Glutamatergic neuron (in vitro differentiated cells): ENCODE data around the gene CHST11. TPM values are rescaled to one million over a fixed set of nuclear protein-coding genes. Genes with fewer than 3 reads are reported as not detected.

Experiments
- DNase-seq: peaks from one replicate; pipeline ENCODE4 v3.0.0; 2022
- H3K27ac Mint-ChIP-seq: one replicate; pipeline ENCODE4 v1.8.0; 2020; ENCODE audit warnings: mild to moderate bottlenecking, mixed read lengths, inconsistent platforms; ENCODE audit not compliant: unreplicated experiment
- H3K27me3 Mint-ChIP-seq: one replicate; pipeline ENCODE4 v1.8.0; 2020; ENCODE audit warnings: mild to moderate bottlenecking, moderate library complexity, mixed read lengths, inconsistent platforms; ENCODE audit not compliant: unreplicated experiment
- H3K36me3 Mint-ChIP-seq: one replicate; pipeline ENCODE4 v1.8.0; 2020; ENCODE audit warnings: mild to moderate bottlenecking, mixed read lengths, inconsistent platforms; ENCODE audit not compliant: unreplicated experiment
- H3K4me1 Mint-ChIP-seq: one replicate; pipeline ENCODE4 v1.8.0; 2020; ENCODE audit warnings: mild to moderate bottlenecking, low read depth, mixed read lengths, inconsistent platforms; ENCODE audit not compliant: unreplicated experiment
- H3K4me3 Mint-ChIP-seq: one replicate; pipeline ENCODE4 v1.8.0; 2020; ENCODE audit warnings: mild to moderate bottlenecking, mixed read lengths, inconsistent platforms; ENCODE audit not compliant: unreplicated experiment
- H3K9me3 Mint-ChIP-seq: one replicate; pipeline ENCODE4 v1.8.0; 2020; ENCODE audit warnings: mild to moderate bottlenecking, moderate library complexity, mixed read lengths, inconsistent platforms; ENCODE audit not compliant: unreplicated experiment
- CTCF ChIP-seq: fragments of 200-600 bp; sonication (generic); IDR thresholded peaks from one replicate; pipeline ENCODE4 v1.5.0; 2021; ENCODE audit not compliant: partially characterized antibody, unreplicated experiment
- total RNA-seq: library from RNA; stranded (reverse); fragmentation: NEBNext Ultra II Directional; extraction: Animal tissue kit (Norgen Biotek cat#: 25700); gene quantifications from one replicate; pipeline ENCODE4 v1.2.1, GENCODE V29; 2021; ENCODE audit not compliant: unreplicated experiment

The CHST11 gene
- total RNA-seq, 1 donor from 2014 or later: 11.5 TPM

DNA sequence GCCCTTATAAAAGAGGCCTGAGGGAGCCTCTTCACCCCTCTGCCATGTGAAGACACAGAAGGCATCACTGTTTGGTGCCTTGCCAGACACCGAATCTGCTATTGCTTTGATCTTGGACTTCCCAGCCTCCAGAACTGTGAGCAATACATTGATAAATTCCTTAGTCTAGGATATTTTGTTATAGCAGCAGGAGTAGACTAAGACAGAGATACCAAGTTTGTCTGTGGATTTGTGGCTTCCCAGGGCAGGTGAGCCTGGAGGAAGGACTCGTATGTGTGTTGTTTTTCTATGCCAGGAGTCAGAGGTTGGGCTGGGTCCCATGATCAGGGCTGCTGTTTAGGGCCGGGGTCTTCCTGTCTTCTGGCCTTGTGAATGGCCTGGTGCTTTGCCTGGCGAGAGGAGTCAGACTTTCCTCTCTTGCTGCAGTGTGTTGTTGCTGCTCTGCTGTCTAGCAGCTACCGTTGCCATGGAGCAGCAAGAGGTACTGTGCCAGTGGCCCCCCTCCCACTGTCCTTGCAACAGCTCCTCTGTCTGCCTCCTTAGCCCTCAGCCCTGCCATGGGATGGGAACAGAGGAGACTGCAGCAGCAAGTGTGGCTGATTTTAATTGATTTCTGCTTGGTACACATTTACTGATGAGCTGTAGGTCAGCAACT lies 111.2 kb downstream of the CHST11 start:
- H3K4me1 Mint-ChIP-seq: no peaks in the 10 kb centered on the region
- H3K27ac Mint-ChIP-seq: no peak overlapping the region
- peaks cover 15% of the 10 kb centered on the region for H3K36me3 Mint-ChIP-seq
- peaks cover 2% of the 10 kb centered on the region for H3K9me3 Mint-ChIP-seq
- DNase-seq: no peak
- H3K4me3 Mint-ChIP-seq: no peak overlapping the region
- H3K27me3 Mint-ChIP-seq: peaks cover 9% of the 10 kb centered on the region
- TF ChIP-seq CTCF: no peak

- peaks cover under 1% of the 10 kb centered on the region for H3K9me3 Mint-ChIP-seq
- no peaks in the 10 kb centered on the region for H3K4me1 Mint-ChIP-seq
- peaks cover 11% of the 10 kb centered on the region for H3K36me3 Mint-ChIP-seq
- H3K27ac Mint-ChIP-seq: no peak overlapping the region
- peaks cover 7% of the 10 kb centered on the region for H3K27me3 Mint-ChIP-seq
- no peak overlapping the region for H3K4me3 Mint-ChIP-seq
- TF ChIP-seq CTCF: no peak
- no peak for DNase-seq
Measured at GRCh38 chr12:104568487-104568868, 111.7 kb downstream of the CHST11 start.

DNA sequence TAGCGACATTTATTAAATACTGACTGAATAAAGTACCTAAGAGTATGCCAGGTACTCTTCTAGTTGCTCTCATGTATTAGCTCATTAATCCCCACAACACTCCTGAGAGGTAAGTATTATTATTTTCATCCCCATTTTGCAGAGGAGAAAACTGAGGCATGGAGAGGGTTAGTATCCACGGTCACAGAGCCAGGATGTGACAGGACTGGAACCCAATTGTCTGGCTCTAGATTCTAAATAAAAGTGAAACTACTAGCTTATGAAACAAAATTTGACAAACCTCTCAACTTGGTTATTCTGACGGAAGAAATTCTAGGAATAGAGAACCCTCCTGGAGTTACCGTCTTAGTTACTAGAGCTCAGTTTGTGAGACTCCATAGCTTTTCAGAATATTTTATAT lies 112.2 kb downstream of the CHST11 start:
- no peaks in the 10 kb centered on the region for H3K4me1 Mint-ChIP-seq
- no peak overlapping the region for H3K4me3 Mint-ChIP-seq
- peaks cover 6% of the 10 kb centered on the region for H3K27me3 Mint-ChIP-seq
- TF ChIP-seq CTCF: no peak
- peaks cover 10% of the 10 kb centered on the region for H3K36me3 Mint-ChIP-seq
- peaks cover 2% of the 10 kb centered on the region for H3K9me3 Mint-ChIP-seq
- H3K27ac Mint-ChIP-seq: no peak overlapping the region
- DNase-seq: no peak

DNA sequence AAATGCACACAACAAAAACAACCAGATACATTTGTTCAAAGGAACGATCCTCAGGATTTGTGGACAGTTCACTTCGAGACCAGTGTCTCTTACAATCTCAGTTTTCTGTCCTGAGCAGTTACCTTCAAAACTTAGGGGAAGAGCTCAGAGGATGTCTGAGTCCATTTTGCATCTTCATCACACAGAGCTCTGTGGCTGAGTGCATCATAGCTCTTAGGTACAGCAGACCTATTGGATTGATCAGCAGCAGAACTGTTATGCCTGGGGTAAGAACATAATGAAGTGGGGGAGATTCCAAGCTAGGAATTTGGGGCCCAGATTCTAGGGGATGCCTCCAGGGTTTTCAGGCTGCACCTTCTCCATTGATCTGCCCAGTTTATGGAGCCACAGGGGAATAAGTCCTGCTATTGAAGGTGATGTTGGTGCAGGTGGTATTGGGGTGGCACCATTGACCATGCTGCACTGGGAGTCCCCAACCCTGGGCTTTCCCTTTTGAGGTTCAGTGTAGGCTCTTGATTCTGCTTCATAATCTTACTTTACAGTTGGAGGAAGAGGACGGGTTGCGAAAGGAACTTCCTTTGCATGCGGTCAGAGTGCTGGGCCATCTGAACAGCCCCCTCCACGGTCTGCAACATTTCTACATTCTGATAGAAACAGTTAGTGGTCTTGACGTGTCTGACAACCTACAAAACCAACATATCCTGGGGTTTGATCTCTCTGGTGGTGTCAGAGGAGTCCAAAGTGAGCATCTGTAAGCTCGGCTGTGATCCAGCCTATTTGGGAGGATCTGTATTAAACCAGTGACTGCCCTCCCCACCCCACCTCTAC lies 112.8 kb downstream of the CHST11 start:
- Mint-ChIP-seq H3K4me1 (no peaks in the 10 kb centered on the region), H3K4me3 (no peak overlapping the region), H3K9me3 (peaks cover 2% of the 10 kb centered on the region), H3K27me3 (peaks cover 4% of the 10 kb centered on the region), H3K36me3 (peaks cover 8% of the 10 kb centered on the region), H3K27ac (no peak overlapping the region)
- no peak for TF ChIP-seq CTCF
- no peak for DNase-seq

DNA sequence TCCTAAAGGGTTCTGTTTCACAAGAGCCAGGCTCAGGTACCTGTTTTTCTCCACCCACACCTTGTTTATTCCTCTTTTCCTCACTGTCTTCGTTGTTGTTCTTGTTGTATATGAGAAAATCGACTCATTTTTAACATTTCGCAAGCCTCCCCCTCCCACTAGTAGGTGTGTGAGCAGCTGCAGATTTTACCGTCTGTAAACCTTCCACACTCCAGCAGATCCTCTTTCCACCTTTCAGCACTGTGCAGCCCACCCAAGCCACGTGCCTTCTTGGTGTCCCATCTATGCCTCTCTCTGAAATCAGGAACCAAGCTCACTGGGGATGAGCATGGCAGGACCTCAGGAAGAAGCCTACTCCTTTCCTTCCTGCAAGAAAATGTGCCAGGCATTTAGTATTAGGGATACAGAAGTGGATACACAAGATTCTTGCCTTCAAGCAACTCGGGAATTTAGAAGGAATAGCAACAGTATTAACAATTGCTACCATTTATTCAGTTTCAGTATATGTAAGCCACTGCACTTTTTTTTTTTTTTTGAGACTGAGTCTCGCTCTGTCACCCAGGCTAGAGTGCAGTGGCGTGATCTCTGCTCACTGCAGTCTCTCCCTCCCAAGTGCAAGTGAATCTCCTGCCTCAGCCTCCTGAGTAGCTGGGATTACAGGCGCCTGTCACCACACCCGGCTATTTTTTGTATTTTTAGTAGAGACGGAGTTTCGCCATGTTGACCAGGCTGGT lies 113.6 kb downstream of the CHST11 start:
- peaks cover 2% of the 10 kb centered on the region for H3K9me3 Mint-ChIP-seq
- peaks cover 5% of the 10 kb centered on the region for H3K36me3 Mint-ChIP-seq
- DNase-seq: no peak
- no peak for TF ChIP-seq CTCF
- peaks cover 2% of the 10 kb centered on the region for H3K4me1 Mint-ChIP-seq
- no peak overlapping the region for H3K4me3 Mint-ChIP-seq
- H3K27ac Mint-ChIP-seq: no peak overlapping the region
- H3K27me3 Mint-ChIP-seq: peaks cover 6% of the 10 kb centered on the region
